Measurements from ENCODE around the gene EN1.

DNA sequence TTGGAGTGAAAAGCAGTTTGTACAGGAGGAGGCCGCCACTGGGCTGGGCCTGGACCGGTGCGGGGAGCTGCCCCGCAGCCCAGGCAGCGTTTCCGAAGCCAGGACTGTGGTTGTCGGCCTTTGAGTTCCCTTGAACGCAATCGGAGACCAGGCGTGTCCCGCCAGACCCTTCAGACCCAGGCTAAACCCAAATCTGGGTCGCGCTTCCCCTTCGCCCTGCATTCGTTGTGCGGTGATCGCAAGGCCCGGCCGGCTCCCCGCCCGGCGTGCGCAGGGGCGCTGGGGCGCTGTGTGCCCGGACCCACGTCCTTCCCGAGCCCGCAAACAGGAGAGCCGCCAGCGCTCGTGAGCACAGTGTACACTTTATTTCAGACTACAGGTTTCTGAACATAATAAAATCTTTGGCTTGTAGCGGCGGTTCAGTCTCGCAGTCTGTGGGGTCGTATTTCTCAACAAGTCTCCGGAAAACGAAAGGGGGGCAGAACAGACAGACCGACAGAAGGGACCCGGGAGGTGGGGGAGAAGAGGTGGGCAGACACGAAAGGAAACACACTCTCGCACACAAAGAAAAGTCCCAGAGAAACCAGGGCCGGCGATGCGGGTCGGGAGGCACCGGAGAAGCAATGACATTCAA lies 5.5 kb downstream of the EN1 start:
- TF ChIP-seq, protein P1, sequence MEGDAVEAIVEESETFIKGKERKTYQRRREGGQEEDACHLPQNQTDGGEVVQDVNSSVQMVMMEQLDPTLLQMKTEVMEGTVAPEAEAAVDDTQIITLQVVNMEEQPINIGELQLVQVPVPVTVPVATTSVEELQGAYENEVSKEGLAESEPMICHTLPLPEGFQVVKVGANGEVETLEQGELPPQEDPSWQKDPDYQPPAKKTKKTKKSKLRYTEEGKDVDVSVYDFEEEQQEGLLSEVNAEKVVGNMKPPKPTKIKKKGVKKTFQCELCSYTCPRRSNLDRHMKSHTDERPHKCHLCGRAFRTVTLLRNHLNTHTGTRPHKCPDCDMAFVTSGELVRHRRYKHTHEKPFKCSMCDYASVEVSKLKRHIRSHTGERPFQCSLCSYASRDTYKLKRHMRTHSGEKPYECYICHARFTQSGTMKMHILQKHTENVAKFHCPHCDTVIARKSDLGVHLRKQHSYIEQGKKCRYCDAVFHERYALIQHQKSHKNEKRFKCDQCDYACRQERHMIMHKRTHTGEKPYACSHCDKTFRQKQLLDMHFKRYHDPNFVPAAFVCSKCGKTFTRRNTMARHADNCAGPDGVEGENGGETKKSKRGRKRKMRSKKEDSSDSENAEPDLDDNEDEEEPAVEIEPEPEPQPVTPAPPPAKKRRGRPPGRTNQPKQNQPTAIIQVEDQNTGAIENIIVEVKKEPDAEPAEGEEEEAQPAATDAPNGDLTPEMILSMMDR (IDR thresholded peaks at IDR 0.05) = no peak
- peak; percentile 98 for TF ChIP-seq EZH2phosphoT487 (IDR thresholded peaks at IDR 0.05)
- peak; percentile 100 for TF ChIP-seq EZH2 (IDR thresholded peaks at IDR 0.05)

Data from neural progenitor cell (in vitro differentiated cells).